Astrocyte (in vitro differentiated cells and primary cell): ENCODE data around the gene DGKH. TPM values are rescaled to one million over a fixed set of nuclear protein-coding genes. Genes with fewer than 3 reads are reported as not detected.

Experiments used
- DNase-seq: peaks from one replicate; pipeline ENCODE4 v3.0.0-alpha.2; 2010; ENCODE audit warnings: low read depth
- FAIRE-seq: peaks from 2 replicates; lab custom pipeline; 2011; peaks lifted over from hg19 to GRCh38; lab: Jason Lieb, UNC
- H2AFZ ChIP-seq: 2 replicates; pipeline ENCODE4 v1.6.0; 2012; ENCODE audit warnings: low read depth, low read length, inconsistent platforms
- H3K27ac ChIP-seq: 2 replicates; pipeline ENCODE4 v1.5.1; 2011; ENCODE audit warnings: low read depth, low read length, inconsistent platforms
- H3K27me3 ChIP-seq: 2 replicates; pipeline ENCODE4 v1.6.0; 2011; ENCODE audit warnings: low read length, inconsistent platforms; ENCODE audit not compliant: insufficient read depth
- H3K36me3 ChIP-seq: 2 replicates; pipeline ENCODE4 v1.5.1; 2011; ENCODE audit warnings: low read length, inconsistent platforms; ENCODE audit not compliant: insufficient read depth
- H3K4me1 ChIP-seq: 2 replicates; pipeline ENCODE4 v1.5.1; 2011; ENCODE audit warnings: low read length, inconsistent platforms; ENCODE audit not compliant: insufficient read depth
- H3K4me2 ChIP-seq: 2 replicates; pipeline ENCODE4 v1.6.0; 2012; ENCODE audit warnings: low read length, inconsistent platforms
- H3K4me3 ChIP-seq: 2 replicates; pipeline ENCODE4 v1.5.1; 2011; ENCODE audit warnings: low read depth, mild to moderate bottlenecking, low read length, inconsistent platforms; ENCODE audit not compliant: insufficient read depth
- H3K79me2 ChIP-seq: 2 replicates; pipeline ENCODE4 v1.6.0; 2012; ENCODE audit warnings: mild to moderate bottlenecking, low read length, inconsistent platforms; ENCODE audit not compliant: insufficient read depth
- H3K9ac ChIP-seq: 2 replicates; pipeline ENCODE4 v1.6.0; 2012; ENCODE audit warnings: mild to moderate bottlenecking, low read length, inconsistent platforms
- H3K9me3 ChIP-seq: 2 replicates; pipeline ENCODE4 v1.5.1; 2012; ENCODE audit warnings: low read depth, mild to moderate bottlenecking, low read length, inconsistent platforms; ENCODE audit not compliant: insufficient read depth
- H4K20me1 ChIP-seq: 2 replicates; pipeline ENCODE4 v1.6.0; 2012; ENCODE audit warnings: low read length, inconsistent platforms; ENCODE audit not compliant: insufficient read depth
- H3K27ac Mint-ChIP-seq: one replicate; pipeline ENCODE4 v1.8.0; 2021; ENCODE audit warnings: mild to moderate bottlenecking, mixed read lengths; ENCODE audit not compliant: unreplicated experiment
- H3K27me3 Mint-ChIP-seq: one replicate; pipeline ENCODE4 v1.8.0; 2021; ENCODE audit warnings: low read depth, mixed read lengths; ENCODE audit not compliant: unreplicated experiment
- H3K36me3 Mint-ChIP-seq: one replicate; pipeline ENCODE4 v1.8.0; 2021; ENCODE audit warnings: low read depth, mixed read lengths; ENCODE audit not compliant: unreplicated experiment
- H3K4me1 Mint-ChIP-seq: one replicate; pipeline ENCODE4 v1.8.0; 2021; ENCODE audit warnings: low read depth, mixed read lengths; ENCODE audit not compliant: unreplicated experiment
- H3K4me3 Mint-ChIP-seq: one replicate; pipeline ENCODE4 v1.8.0; 2021; ENCODE audit warnings: mild to moderate bottlenecking, moderate library complexity, mixed read lengths; ENCODE audit not compliant: unreplicated experiment
- H3K9me3 Mint-ChIP-seq: one replicate; pipeline ENCODE4 v1.8.0; 2021; ENCODE audit warnings: mild to moderate bottlenecking, mixed read lengths; ENCODE audit not compliant: unreplicated experiment
- CTCF ChIP-seq: IDR thresholded peaks from 2 replicates; pipeline ENCODE4 v1.5.1; 2011; ENCODE audit warnings: low read depth, mild to moderate bottlenecking, inconsistent platforms, low read length, moderate library complexity; ENCODE audit not compliant: insufficient read depth
- EZH2 ChIP-seq: IDR thresholded peaks from 2 replicates; pipeline ENCODE4 v1.6.1; 2012; ENCODE audit warnings: mild to moderate bottlenecking, low read length, inconsistent platforms; ENCODE audit not compliant: insufficient read depth
- total RNA-seq: library from RNA; stranded (reverse); gene quantifications from 2 replicates; pipeline ENCODE4 v1.2.1, GENCODE V29; 2021

The DGKH gene
- total RNA-seq, 1 donor from 2014 or later = 16.4 TPM

- Histone ChIP-seq H3K4me3 (peak overlapping the region; percentile 94), H3K4me2 (peak overlapping the region; percentile 96), H3K27me3 (no peaks in the 10 kb centered on the region), H3K36me3 (no peaks in the 10 kb centered on the region), H3K9me3 (no peaks in the 10 kb centered on the region), H3K27ac (peak overlapping the region; percentile 85), H3K9ac (peak overlapping the region; percentile 88), H3K79me2 (peaks cover 56% of the 10 kb centered on the region), H2AFZ (peak overlapping the region; percentile 88), H4K20me1 (peaks cover 40% of the 10 kb centered on the region), H3K4me1 (peaks cover 12% of the 10 kb centered on the region)
- no peaks in the 10 kb centered on the region for H3K9me3 Mint-ChIP-seq
- peaks cover 6% of the 10 kb centered on the region for H3K4me1 Mint-ChIP-seq
- no peak overlapping the region for H3K27ac Mint-ChIP-seq
- peak; percentile 65 for DNase-seq
- no peaks in the 10 kb centered on the region for H3K27me3 Mint-ChIP-seq
- peak overlapping the region; percentile 80 for H3K4me3 Mint-ChIP-seq
- no peak for TF ChIP-seq EZH2
- no peak for TF ChIP-seq CTCF
- no peaks in the 10 kb centered on the region for H3K36me3 Mint-ChIP-seq
- FAIRE-seq = no peak
Measured at GRCh38 chr13:42048684-42049453, 421 bp downstream of the DGKH start.

GRCh38 chr13:42049454-42049813, 986 bp downstream of the DGKH start:
- Mint-ChIP-seq H3K4me1 (peaks cover 6% of the 10 kb centered on the region), H3K9me3 (no peaks in the 10 kb centered on the region), H3K27me3 (no peaks in the 10 kb centered on the region), H3K4me3 (peak overlapping the region; percentile 79), H3K36me3 (no peaks in the 10 kb centered on the region), H3K27ac (no peak overlapping the region)
- no peaks in the 10 kb centered on the region for H3K9me3 ChIP-seq
- H3K79me2 ChIP-seq = peaks cover 57% of the 10 kb centered on the region
- peaks cover 40% of the 10 kb centered on the region for H4K20me1 ChIP-seq
- no peaks in the 10 kb centered on the region for H3K27me3 ChIP-seq
- H3K36me3 ChIP-seq = no peaks in the 10 kb centered on the region
- peak overlapping the region; percentile 48 for H3K27ac ChIP-seq
- peak overlapping the region; percentile 63 for H3K4me3 ChIP-seq
- TF ChIP-seq CTCF (no peak), EZH2 (no peak)
- FAIRE-seq (no peak), DNase-seq (no peak)
- H3K4me1 ChIP-seq = peaks cover 12% of the 10 kb centered on the region
- H3K4me2 ChIP-seq = peak overlapping the region; percentile 86
- H2AFZ ChIP-seq = peak overlapping the region; percentile 64
- H3K9ac ChIP-seq = peak overlapping the region; percentile 79

GRCh38 chr13:42054798-42055499, 6.5 kb downstream of the DGKH start:
- no peak for TF ChIP-seq CTCF
- TF ChIP-seq EZH2 = no peak
- peaks cover 3% of the 10 kb centered on the region for H3K36me3 Mint-ChIP-seq
- Histone ChIP-seq H3K4me2 (no peak overlapping the region), H3K36me3 (peaks cover 4% of the 10 kb centered on the region), H3K4me1 (no peaks in the 10 kb centered on the region), H3K27ac (no peak overlapping the region), H3K9me3 (no peaks in the 10 kb centered on the region), H3K27me3 (no peaks in the 10 kb centered on the region), H3K79me2 (peaks cover 50% of the 10 kb centered on the region), H2AFZ (no peak overlapping the region), H4K20me1 (peaks cover 32% of the 10 kb centered on the region), H3K4me3 (no peak overlapping the region), H3K9ac (no peak overlapping the region)
- H3K27me3 Mint-ChIP-seq = no peaks in the 10 kb centered on the region
- peaks cover 2% of the 10 kb centered on the region for H3K4me1 Mint-ChIP-seq
- H3K9me3 Mint-ChIP-seq = no peaks in the 10 kb centered on the region
- no peak overlapping the region for H3K27ac Mint-ChIP-seq
- FAIRE-seq = no peak
- H3K4me3 Mint-ChIP-seq = no peak overlapping the region
- no peak for DNase-seq
